Activated CD4-positive, alpha-beta memory T cell treated with anti-CD3 and anti-CD28 coated beads, Interleukin-2, amount 10 ng/mL, durations not matched to agents 7 days and 5 days (primary cell): ENCODE measurements around the gene METAP1. TPM values are rescaled to one million over a fixed set of nuclear protein-coding genes. Genes with fewer than 3 reads are reported as not detected.

Experiments
- total RNA-seq, 2 experiments: library from RNA; stranded (reverse); gene quantifications; one replicate each; pipeline ENCODE4 v1.2.3, GENCODE V29; 2021

Gene METAP1
- total RNA-seq, 2 experiments from 2014 or later: 41.5 to 44.9 TPM

Other genes starting within 250 kb of the METAP1 start
- 10 to 100 TPM; 80.1 to 88.5 TPM for gene EIF4E, start 66.6 kb upstream of the METAP1 start, total RNA-seq
- gene ADH5, start 93.1 kb downstream of the METAP1 start, total RNA-seq: 100 to 1,000 TPM; 107 to 114 TPM
- gene ADH4, start 148.6 kb downstream of the METAP1 start, total RNA-seq: not detected
- not detected for gene ADH6, start 223.5 kb downstream of the METAP1 start, total RNA-seq